B cell (primary cell): ENCODE data around the gene MAPRE3. TPM values are rescaled to one million over a fixed set of nuclear protein-coding genes. Genes with fewer than 3 reads are reported as not detected.

Experiments
- ATAC-seq: fragments of 200-7000 bp; cut with Tn5 transposase; one replicate; pipeline ENCODE4 v1.10.0; 2021; ENCODE audit warnings: low read depth, mild to moderate bottlenecking, moderate number of reproducible peaks, moderate library complexity
- CTCF ChIA-PET: fragments of 350-600 bp; sonication (Branson Sonifier 250); formaldehyde crosslinking; loops from one replicate; lab custom pipeline; 2021; ENCODE audit warnings: antibody characterized with exemption, inconsistent platforms; lab: Charles Lee
- POLR2A ChIA-PET: fragments of 350-600 bp; sonication (Branson Sonifier 250); formaldehyde crosslinking; loops from one replicate; lab custom pipeline; 2021; ENCODE audit warnings: antibody characterized with exemption; lab: Charles Lee
- DNase-seq: peaks from one replicate; pipeline ENCODE4 v3.0.0; 2013
- H2AFZ ChIP-seq: 2 replicates; pipeline ENCODE4 v1.6.1; 2012; ENCODE audit warnings: mild to moderate bottlenecking, low read depth, low read length; ENCODE audit not compliant: insufficient read depth, poor library complexity, severe bottlenecking
- H3K27ac ChIP-seq, 2 donors: 1 replicate in 1 of 2; 2 replicates in 1 of 2; pipeline ENCODE4 v1.5.1; 2012 to 2013; ENCODE audit warnings: low read length in 2 of 2, mild to moderate bottlenecking in 2 of 2, moderate library complexity in 1 of 2
- H3K27me3 ChIP-seq, 4 experiments: fragments of 200-600 bp in 1 of 4; sonication (generic) in 1 of 4; replicated peaks in 1 of 4; 1 replicate in 2 of 4; 2 replicates in 2 of 4; pipeline versions ENCODE4 v1.6.1 to v1.7.0; 2013 to 2016; ENCODE audit warnings: low read length in 3 of 4, mild to moderate bottlenecking in 2 of 4, mixed read lengths in 1 of 4, moderate library complexity in 1 of 4; ENCODE audit not compliant: insufficient read depth in 4 of 4, control insufficient read depth in 3 of 4; ENCODE audit errors: control extremely low read depth in 1 of 4
- H3K36me3 ChIP-seq, 2 experiments: replicated peaks in 1 of 2; 1 replicate in 1 of 2; 2 replicates in 1 of 2; pipeline versions ENCODE4 v1.6.1 to v1.7.1; 2013; ENCODE audit warnings: low read length in 1 of 2; ENCODE audit not compliant: insufficient read depth in 2 of 2, control insufficient read depth in 1 of 2; ENCODE audit errors: control extremely low read depth in 1 of 2, extremely low read depth in 1 of 2
- H3K4me1 ChIP-seq, 2 donors: fragments of 200-600 bp in 1 of 2; sonication (generic) in 1 of 2; 1 replicate in 1 of 2; 2 replicates in 1 of 2; pipeline versions ENCODE4 v1.5.1 to v1.6.1; 2013 to 2017; ENCODE audit warnings: low read length in 2 of 2; ENCODE audit not compliant: control insufficient read depth in 2 of 2, insufficient read depth in 2 of 2
- H3K4me2 ChIP-seq: replicated peaks from 2 replicates; pipeline ENCODE3; 2012; ENCODE audit warnings: mild to moderate bottlenecking, low read depth, low read length; ENCODE audit not compliant: poor library complexity, severe bottlenecking
- H3K4me3 ChIP-seq, 5 experiments: fragments of 200-600 bp in 1 of 5; sonication (generic) in 1 of 5; 1 replicate in 3 of 5; 2 replicates in 2 of 5; pipeline versions ENCODE4 v1.5.1 to v1.7.0; 2011 to 2016; ENCODE audit warnings: low read length in 4 of 5, mild to moderate bottlenecking in 4 of 5, low read depth in 2 of 5, control low read depth in 1 of 5, moderate library complexity in 1 of 5; ENCODE audit not compliant: insufficient read depth in 1 of 5; ENCODE audit errors: control extremely low read depth in 1 of 5, extremely low read depth in 1 of 5
- H3K79me2 ChIP-seq: fragments of 200-600 bp; sonication (generic); one replicate; pipeline ENCODE4 v1.6.0; 2016; ENCODE audit warnings: low read length; ENCODE audit not compliant: control insufficient read depth, insufficient read depth
- H3K9ac ChIP-seq: fragments of 200-600 bp; sonication (generic); 2 replicates; pipeline ENCODE4 v1.6.1; 2017; ENCODE audit warnings: mild to moderate bottlenecking, low read length, moderate library complexity
- H3K9me3 ChIP-seq, 3 donors: one replicate each; pipeline versions ENCODE4 v1.6.1 to v1.7.1; 2013; ENCODE audit warnings: low read length in 2 of 3; ENCODE audit not compliant: control insufficient read depth in 2 of 3, insufficient read depth in 1 of 3; ENCODE audit errors: control extremely low read depth in 1 of 3
- H4K20me1 ChIP-seq: 2 replicates; pipeline ENCODE4 v1.6.0; 2012; ENCODE audit warnings: mild to moderate bottlenecking, low read length; ENCODE audit not compliant: insufficient read depth, control insufficient read depth, poor library complexity, severe bottlenecking
- H3K27ac Mint-ChIP-seq: one replicate; pipeline ENCODE4 v1.8.0; 2021; ENCODE audit warnings: mixed read lengths
- H3K27me3 Mint-ChIP-seq: one replicate; pipeline ENCODE4 v1.8.0; 2021; ENCODE audit warnings: mixed read lengths
- H3K4me1 Mint-ChIP-seq: one replicate; pipeline ENCODE4 v1.8.0; 2021; ENCODE audit warnings: mixed read lengths
- H3K4me3 Mint-ChIP-seq: one replicate; pipeline ENCODE4 v1.8.0; 2021; ENCODE audit warnings: mixed read lengths
- H3K9me3 Mint-ChIP-seq: one replicate; pipeline ENCODE4 v1.8.0; 2022; ENCODE audit warnings: mixed read lengths; ENCODE audit not compliant: insufficient read depth
- CTCF ChIP-seq: fragments of 200-600 bp; IDR thresholded peaks from one replicate; pipeline ENCODE4 v1.8.0; 2022; ENCODE audit warnings: antibody characterized with exemption, mild to moderate bottlenecking
- EZH2 ChIP-seq: IDR thresholded peaks from 2 replicates; pipeline ENCODE4 v1.6.1; 2012; ENCODE audit warnings: borderline replicate concordance, low read depth, mild to moderate bottlenecking, moderate library complexity, low read length; ENCODE audit not compliant: insufficient read depth, poor library complexity, severe bottlenecking
- WGBS: methylation state at CpG from one replicate; pipeline ENCODE4 v1.1.5; 2013; ENCODE audit warnings: missing lambda C conversion rate; ENCODE audit not compliant: insufficient coverage; 5-methylcytosine and 5-hydroxymethylcytosine counted together
- intact Hi-C: fragments of 100-400 bp; cut with micrococcal nuclease; formaldehyde crosslinking; loops from one replicate; pipeline ENCODE4 v1.10.0; 2022
- polyA plus RNA-seq: library from polyadenylated mRNA; depleted of rRNA; stranded (reverse); fragments of >200 nt; gene quantifications from 2 replicates; pipeline ENCODE4 v1.2.3, GENCODE V29; 2012
- total RNA-seq, 2 donors: library from RNA; stranded (reverse); fragments of 120-200 nt in 1 of 2; gene quantifications; 1 replicate in 1 of 2; 2 replicates in 1 of 2; pipeline versions ENCODE4 v1.2.3 to v1.2.4, GENCODE V29; 2013 to 2022

The MAPRE3 gene
- total and polyA plus RNA-seq, 2 donors (not counting 1 experiment from before 2014, with no cell fraction given) = 5.4 to 9.8 TPM

DNA sequence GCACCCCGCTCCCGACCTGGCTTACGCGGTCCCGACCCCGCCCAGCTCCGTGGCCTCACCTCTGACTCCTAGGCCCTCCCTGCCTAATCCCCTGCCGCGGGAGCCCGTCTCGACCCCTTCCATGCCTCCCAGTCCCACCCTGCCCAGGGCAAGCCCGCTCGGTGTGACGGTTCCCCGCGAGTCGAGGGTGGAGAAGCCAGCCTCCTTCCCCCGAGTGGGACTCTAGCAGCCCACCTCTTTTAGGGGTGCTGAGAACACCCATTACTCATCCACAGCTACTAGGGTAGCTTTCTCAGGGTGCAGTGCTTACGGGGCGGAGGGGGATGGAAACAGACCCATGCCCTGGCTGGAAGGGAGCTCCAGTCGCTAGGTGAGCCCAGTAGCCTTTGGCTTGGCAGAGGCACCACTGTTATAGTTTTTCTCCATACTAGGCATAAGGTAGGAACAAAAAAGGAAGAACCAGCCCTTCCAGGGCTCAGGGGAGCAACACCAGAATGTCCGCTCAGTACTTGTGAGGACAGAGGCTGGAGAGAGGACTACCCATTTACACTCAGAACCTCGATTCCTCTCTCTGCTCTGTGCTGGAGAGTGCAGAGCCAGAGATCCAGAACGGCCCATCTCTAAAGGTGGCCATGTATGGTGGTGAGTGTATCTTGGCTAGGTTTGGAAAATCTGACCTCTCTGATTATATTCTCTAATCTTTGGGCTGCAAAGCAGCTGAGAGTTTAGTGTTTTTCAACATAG lies 81.6 kb downstream of the MAPRE3 start:
- H3K36me3 ChIP-seq = peaks cover 0 to 20% of the 10 kb centered on the region in 2 experiments
- no peaks in the 10 kb centered on the region for H3K79me2 ChIP-seq
- H4K20me1 ChIP-seq = no peaks in the 10 kb centered on the region
- POLR2A ChIA-PET = interaction anchor here (0.6 to 4.2 kb wide), 12 partner anchors 10 to 376 kb away, joined by 3 to 48 read pairs (median 4); partner anchors contain the start of genes NRBP1, OST4 and TMEM214
- TF ChIP-seq EZH2 (no peak), CTCF (no peak)
- H3K9me3 ChIP-seq = no peaks in the 10 kb centered on the region
- CTCF ChIA-PET = interaction anchor here (0.7 to 3.7 kb wide), 10 partner anchors 10 to 226 kb away, joined by 3 to 27 read pairs (median 6); partner anchors contain the start of genes OST4 and TMEM214
- peak overlapping the region; percentile 91 for H2AFZ ChIP-seq
- peak overlapping the region; percentile 95 for H3K4me3 Mint-ChIP-seq
- peaks cover 4 to 15% of the 10 kb centered on the region in 2 donors for H3K4me1 ChIP-seq
- WGBS = 5% methylated on average over 19 of the region's 24 CpGs
- peaks cover 7% of the 10 kb centered on the region for H3K27me3 Mint-ChIP-seq
- no peaks in the 10 kb centered on the region for H3K9me3 Mint-ChIP-seq
- peak overlapping the region; percentile 15 to 80 for H3K27ac ChIP-seq
- no peak for ATAC-seq
- no peak for DNase-seq
- intact Hi-C loops = loop anchor here (1.0 kb wide), 5 partner anchors 19 to 318 kb away; partner anchors contain the start of genes EIF2B4, KHK, OST4 and SNX17
- H3K9ac ChIP-seq = peak overlapping the region; percentile 74
- H3K4me3 ChIP-seq = peak overlapping the region; percentile 23 to 93 (median 70)
- H3K27ac Mint-ChIP-seq = peak overlapping the region; percentile 84
- no peaks in the 10 kb centered on the region for H3K27me3 ChIP-seq
- peaks cover 17% of the 10 kb centered on the region for H3K4me1 Mint-ChIP-seq
- peak overlapping the region; percentile 94 for H3K4me2 ChIP-seq

DNA sequence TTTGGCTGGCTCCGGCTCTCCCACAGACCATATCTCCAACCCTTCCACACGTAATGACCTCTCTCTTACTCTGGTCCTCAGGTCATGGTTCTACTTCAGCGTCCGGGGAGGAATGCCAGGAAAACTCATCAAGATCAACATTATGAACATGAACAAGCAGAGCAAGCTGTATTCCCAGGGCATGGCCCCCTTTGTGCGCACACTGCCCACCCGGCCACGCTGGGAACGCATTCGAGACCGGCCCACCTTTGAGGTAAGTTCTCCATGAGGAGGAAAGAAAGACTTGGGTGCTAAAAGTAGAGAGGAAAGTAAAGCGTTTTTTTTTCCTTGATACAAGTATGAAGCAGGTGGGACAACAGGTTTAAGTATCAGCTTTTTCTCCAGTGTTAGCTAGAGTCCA lies 82.9 kb downstream of the MAPRE3 start:
- H3K27ac ChIP-seq = no peak overlapping the region
- ChIA-PET POLR2A (no interaction called here), CTCF (interaction anchor here (0.8 to 1.3 kb wide), 3 partner anchors 18 to 227 kb away, joined by 3 to 4 read pairs (median 3); partner anchors contain the start of gene OST4)
- no peak overlapping the region for H3K4me3 ChIP-seq
- Mint-ChIP-seq H3K9me3 (no peaks in the 10 kb centered on the region), H3K4me1 (peaks cover 17% of the 10 kb centered on the region), H3K27me3 (peaks cover 7% of the 10 kb centered on the region), H3K4me3 (peak overlapping the region; percentile 95), H3K27ac (peak overlapping the region; percentile 27)
- no peak overlapping the region for H3K4me2 ChIP-seq
- intact Hi-C loops = no loop called here
- H3K9me3 ChIP-seq = no peaks in the 10 kb centered on the region
- H3K4me1 ChIP-seq = peaks cover 4 to 15% of the 10 kb centered on the region in 2 donors
- no peaks in the 10 kb centered on the region for H3K27me3 ChIP-seq
- no peak overlapping the region for H3K9ac ChIP-seq
- ATAC-seq = no peak
- no peak overlapping the region for H2AFZ ChIP-seq
- TF ChIP-seq EZH2 = no peak
- no peak for TF ChIP-seq CTCF
- no peaks in the 10 kb centered on the region for H4K20me1 ChIP-seq
- peaks cover 0 to 24% of the 10 kb centered on the region in 2 experiments for H3K36me3 ChIP-seq
- H3K79me2 ChIP-seq = no peaks in the 10 kb centered on the region
- DNase-seq = no peak
- WGBS = 92% methylated on average over 11 of the region's 11 CpGs
